ENCODE results near the gene CD59. TPM values are rescaled to one million over a fixed set of nuclear protein-coding genes. Genes with fewer than 3 reads are reported as not detected.

The CD59 gene
- total RNA-seq, 2 experiments from 2014 or later, result 33.7 to 35.1 TPM

DNA sequence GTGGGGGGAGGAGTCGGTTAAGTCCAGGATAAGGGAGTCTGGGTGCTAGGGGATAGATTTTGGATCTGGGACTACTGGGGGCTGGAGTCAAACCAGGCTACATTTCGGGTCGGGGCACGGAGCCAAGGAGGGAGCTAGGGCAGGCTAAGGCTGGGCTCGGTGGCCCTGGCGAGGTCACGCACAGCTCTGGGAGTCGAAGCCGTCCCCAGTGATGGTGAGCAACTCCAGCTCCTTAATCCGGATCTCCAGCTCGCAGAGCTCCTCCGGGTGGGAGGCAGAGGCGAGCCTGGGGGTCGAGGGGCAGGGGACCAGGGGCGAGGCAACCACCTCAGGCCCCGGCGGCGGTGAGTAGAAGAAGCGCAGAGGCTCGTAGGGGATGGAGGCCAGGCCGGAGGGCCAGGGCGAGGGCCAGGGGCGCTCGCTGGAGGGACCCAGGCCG is 36.1 kb downstream of the CD59 start:
- H3K4me3 Mint-ChIP-seq, result peak overlapping the region; percentile 48
- peaks cover 25% of the 10 kb centered on the region for H3K27me3 Mint-ChIP-seq (ENCODE audit: low read depth)
- peak overlapping the region; percentile 14 for H3K27ac Mint-ChIP-seq
- POLR2A ChIA-PET, result interaction anchor here (0.6 to 1.5 kb wide), 4 partner anchors 18 to 950 kb away, joined by 3 to 5 read pairs (median 3); partner anchors contain the start of gene CD59
- H3K9me3 Mint-ChIP-seq (ENCODE audit: insufficient read depth), result no peaks in the 10 kb centered on the region
- CTCF ChIA-PET, result interaction anchor here (1.7 to 3.5 kb wide), 3 partner anchors 16 to 43 kb away, joined by 4 to 19 read pairs (median 6); partner anchors contain the start of gene CD59
- DNase-seq (no peak), ATAC-seq (no peak)
- no peaks in the 10 kb centered on the region for H3K36me3 Mint-ChIP-seq (ENCODE audit: low read depth)
- peaks cover 24% of the 10 kb centered on the region for H3K4me1 Mint-ChIP-seq (ENCODE audit: low read depth)

DNA sequence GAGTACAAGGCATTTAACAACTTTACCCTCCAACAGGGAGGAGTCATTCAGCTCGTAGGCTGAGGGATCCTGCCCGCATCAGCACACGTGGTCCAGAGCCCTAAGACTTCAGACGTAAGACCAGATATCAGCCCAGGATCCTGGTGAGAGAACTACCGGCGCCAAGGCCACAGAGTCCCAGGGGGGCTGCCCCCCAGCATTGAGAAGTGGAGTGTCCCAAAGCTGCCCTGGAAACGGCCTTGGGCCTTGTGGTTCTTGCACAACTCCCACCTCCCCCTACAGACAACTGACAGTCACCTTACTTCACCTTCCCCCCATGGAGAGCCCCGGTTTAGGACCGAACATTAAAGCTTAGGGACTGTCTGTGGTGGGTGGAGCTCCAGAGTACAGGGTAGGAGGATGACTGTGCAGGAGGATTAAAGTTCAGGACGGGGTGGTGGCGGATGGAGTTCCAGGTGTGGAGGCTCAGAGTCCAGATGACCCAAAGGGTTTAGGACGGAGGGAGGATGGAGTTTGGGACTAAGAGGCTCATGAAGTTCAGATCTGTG is 36.6 kb downstream of the CD59 start:
- no peak for DNase-seq
- Mint-ChIP-seq H3K4me1 (ENCODE audit: low read depth) (peaks cover 24% of the 10 kb centered on the region), H3K4me3 (peak overlapping the region; percentile 48), H3K36me3 (ENCODE audit: low read depth) (no peaks in the 10 kb centered on the region), H3K27ac (peak overlapping the region; percentile 14), H3K27me3 (ENCODE audit: low read depth) (peaks cover 25% of the 10 kb centered on the region), H3K9me3 (ENCODE audit: insufficient read depth) (no peaks in the 10 kb centered on the region)
- CTCF ChIA-PET, result interaction anchor here (1.7 to 2.1 kb wide), 2 partner anchors 36 to 43 kb away, joined by 4 to 6 read pairs; partner anchors contain the start of gene CD59
- POLR2A ChIA-PET, result interaction anchor here (0.6 to 1.5 kb wide), 2 partner anchors 36 to 552 kb away, joined by 3 to 5 read pairs; partner anchors contain the start of gene CD59
- no peak for ATAC-seq

DNA sequence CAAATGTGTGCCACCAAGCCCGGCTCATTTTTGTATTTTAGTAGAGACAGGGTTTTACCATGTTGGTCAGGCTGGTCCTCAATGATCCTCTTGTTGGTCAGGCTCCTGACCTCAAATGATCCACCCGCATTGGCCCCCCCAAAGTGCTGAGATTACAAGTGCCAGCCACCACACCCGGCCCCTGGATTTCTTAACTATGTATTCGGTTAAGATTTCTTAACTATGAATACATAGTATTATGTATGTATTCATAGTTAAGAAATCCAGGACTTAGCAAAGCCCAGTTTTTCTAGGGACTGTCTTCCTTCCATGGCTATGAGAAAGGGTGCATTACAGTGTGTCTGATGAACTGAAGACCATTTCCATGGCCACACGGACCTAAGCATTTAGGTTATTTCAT is 37.3 kb downstream of the CD59 start:
- peaks cover 25% of the 10 kb centered on the region for H3K27me3 Mint-ChIP-seq (ENCODE audit: low read depth)
- H3K4me3 Mint-ChIP-seq, result no peak overlapping the region
- CTCF ChIA-PET, result no interaction called here
- DNase-seq (no peak), ATAC-seq (no peak)
- no peaks in the 10 kb centered on the region for H3K36me3 Mint-ChIP-seq (ENCODE audit: low read depth)
- POLR2A ChIA-PET, result no interaction called here
- H3K4me1 Mint-ChIP-seq (ENCODE audit: low read depth), result peaks cover 24% of the 10 kb centered on the region
- no peaks in the 10 kb centered on the region for H3K9me3 Mint-ChIP-seq (ENCODE audit: insufficient read depth)
- no peak overlapping the region for H3K27ac Mint-ChIP-seq

- ChIA-PET CTCF (interaction anchor here (0.6 kb wide), 1 partner anchor 67 kb away, joined by 4 read pairs; no protein-coding TSS in a partner anchor), POLR2A (no interaction called here)
- Mint-ChIP-seq H3K4me1 (ENCODE audit: low read depth) (peaks cover 24% of the 10 kb centered on the region), H3K36me3 (ENCODE audit: low read depth) (no peaks in the 10 kb centered on the region), H3K4me3 (no peak overlapping the region), H3K27ac (no peak overlapping the region), H3K9me3 (ENCODE audit: insufficient read depth) (no peaks in the 10 kb centered on the region), H3K27me3 (ENCODE audit: low read depth) (peaks cover 25% of the 10 kb centered on the region)
- DNase-seq, result no peak
- ATAC-seq, result no peak
Observed at GRCh38 chr11:33697997-33698396, 38.2 kb downstream of the CD59 start.

DNA sequence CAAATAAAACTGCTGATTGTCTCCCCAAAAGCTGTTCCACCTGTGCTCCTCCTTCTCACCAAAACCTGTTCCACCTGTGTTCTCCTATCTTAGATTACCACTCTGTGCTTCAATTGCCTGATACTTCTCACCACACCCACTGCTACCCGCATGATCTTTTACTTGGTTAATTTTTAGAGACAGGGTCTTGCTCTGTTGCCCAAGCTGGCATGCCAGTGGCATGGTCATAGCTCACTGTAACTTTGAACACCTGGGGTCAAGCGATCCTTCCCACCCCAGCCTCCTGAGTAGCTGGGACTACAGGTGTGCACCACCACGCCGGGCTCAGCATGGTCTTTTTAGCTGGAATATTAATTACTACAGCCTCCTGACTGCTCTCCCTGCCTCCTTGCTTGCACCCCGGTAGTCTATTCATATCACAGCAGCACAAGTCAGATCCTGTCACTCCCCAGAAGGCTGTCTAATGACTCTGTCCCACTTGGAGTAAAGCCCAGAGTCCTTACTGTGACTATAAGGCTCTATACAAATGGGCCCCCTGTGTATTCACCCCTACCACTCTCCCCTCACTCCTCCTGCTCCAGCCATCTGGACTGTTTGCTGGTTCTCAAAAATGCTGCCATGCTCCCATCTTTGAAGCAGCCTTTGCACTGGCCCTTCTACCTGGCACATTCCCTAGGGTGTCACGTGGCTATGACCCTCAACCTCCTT is 39.1 kb downstream of the CD59 start:
- DNase-seq (no peak), ATAC-seq (no peak)
- ChIA-PET POLR2A (no interaction called here), CTCF (no interaction called here)
- Mint-ChIP-seq H3K36me3 (ENCODE audit: low read depth) (no peaks in the 10 kb centered on the region), H3K27ac (no peak overlapping the region), H3K4me3 (no peak overlapping the region), H3K27me3 (ENCODE audit: low read depth) (peaks cover 23% of the 10 kb centered on the region), H3K9me3 (ENCODE audit: insufficient read depth) (no peaks in the 10 kb centered on the region), H3K4me1 (ENCODE audit: low read depth) (peaks cover 24% of the 10 kb centered on the region)

GRCh38 chr11:33696411-33696810 is 39.8 kb downstream of the CD59 start:
- peak; percentile 31 for DNase-seq
- Mint-ChIP-seq H3K36me3 (ENCODE audit: low read depth) (no peaks in the 10 kb centered on the region), H3K4me3 (no peak overlapping the region), H3K27me3 (ENCODE audit: low read depth) (peaks cover 23% of the 10 kb centered on the region), H3K27ac (no peak overlapping the region), H3K9me3 (ENCODE audit: insufficient read depth) (no peaks in the 10 kb centered on the region), H3K4me1 (ENCODE audit: low read depth) (peaks cover 21% of the 10 kb centered on the region)
- ChIA-PET CTCF (no interaction called here), POLR2A (no interaction called here)
- no peak for ATAC-seq

- peaks cover 14% of the 10 kb centered on the region for H3K4me1 Mint-ChIP-seq (ENCODE audit: low read depth)
- ATAC-seq, result no peak
- no peak for DNase-seq
- no peak overlapping the region for H3K27ac Mint-ChIP-seq
- ChIA-PET CTCF (interaction anchor here (1.9 kb wide), 1 partner anchor 47 kb away, joined by 6 read pairs; no protein-coding TSS in a partner anchor), POLR2A (no interaction called here)
- H3K4me3 Mint-ChIP-seq, result no peak overlapping the region
- H3K27me3 Mint-ChIP-seq (ENCODE audit: low read depth), result peaks cover 23% of the 10 kb centered on the region
- H3K9me3 Mint-ChIP-seq (ENCODE audit: insufficient read depth), result no peaks in the 10 kb centered on the region
- H3K36me3 Mint-ChIP-seq (ENCODE audit: low read depth), result no peaks in the 10 kb centered on the region
Observed at GRCh38 chr11:33695051-33695566, 41.1 kb downstream of the CD59 start.

DNA sequence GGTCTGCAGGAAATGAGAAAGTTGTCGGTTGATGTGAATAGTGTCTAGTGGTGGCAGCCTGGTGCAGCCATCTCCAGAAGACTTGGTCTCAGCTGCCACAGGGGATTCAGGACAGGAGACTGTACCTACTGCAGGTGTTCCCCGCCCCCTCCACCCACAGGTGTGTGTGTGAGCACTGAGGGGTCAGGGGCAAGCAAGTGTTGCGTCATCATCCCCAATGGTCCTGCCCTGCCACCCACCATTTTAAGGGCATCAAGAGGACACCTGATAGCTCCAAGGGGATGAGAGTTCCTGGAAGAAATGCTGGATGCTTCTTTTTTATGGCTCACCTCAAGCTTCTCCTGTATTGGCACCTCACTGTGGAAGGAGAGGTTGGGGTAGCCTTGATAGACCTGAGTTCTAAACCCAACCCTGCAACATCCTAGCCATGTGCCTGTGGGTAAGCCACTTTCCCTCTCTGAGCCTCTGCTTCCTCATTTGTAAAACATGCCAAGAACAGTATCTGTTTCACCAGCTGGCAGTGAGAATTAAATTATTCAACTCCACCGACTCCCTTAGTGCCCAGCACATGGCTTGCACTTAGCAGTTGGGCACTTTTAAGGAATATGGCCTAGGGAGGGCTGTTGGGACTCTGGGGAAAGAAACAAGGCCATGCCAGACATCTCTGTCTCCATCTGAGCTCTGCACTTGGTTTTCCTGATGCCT is 41.7 kb downstream of the CD59 start:
- Mint-ChIP-seq H3K36me3 (ENCODE audit: low read depth) (no peaks in the 10 kb centered on the region), H3K27ac (no peak overlapping the region), H3K9me3 (ENCODE audit: insufficient read depth) (no peaks in the 10 kb centered on the region), H3K4me1 (ENCODE audit: low read depth) (peaks cover 9% of the 10 kb centered on the region), H3K27me3 (ENCODE audit: low read depth) (peaks cover 23% of the 10 kb centered on the region), H3K4me3 (no peak overlapping the region)
- ATAC-seq (no peak), DNase-seq (no peak)
- CTCF ChIA-PET, result interaction anchor here (1.9 kb wide), 1 partner anchor 48 kb away, joined by 6 read pairs; no protein-coding TSS in a partner anchor
- POLR2A ChIA-PET, result no interaction called here

- no peak overlapping the region for H3K4me3 Mint-ChIP-seq
- peaks cover 15% of the 10 kb centered on the region for H3K27me3 Mint-ChIP-seq (ENCODE audit: low read depth)
- H3K36me3 Mint-ChIP-seq (ENCODE audit: low read depth), result no peaks in the 10 kb centered on the region
- ChIA-PET CTCF (no interaction called here), POLR2A (no interaction called here)
- no peak for ATAC-seq
- no peak for DNase-seq
- peaks cover 9% of the 10 kb centered on the region for H3K4me1 Mint-ChIP-seq (ENCODE audit: low read depth)
- H3K27ac Mint-ChIP-seq, result no peak overlapping the region
- no peaks in the 10 kb centered on the region for H3K9me3 Mint-ChIP-seq (ENCODE audit: insufficient read depth)
Observed at GRCh38 chr11:33692541-33692940, 43.7 kb downstream of the CD59 start.

- Mint-ChIP-seq H3K36me3 (ENCODE audit: low read depth) (no peaks in the 10 kb centered on the region), H3K4me1 (ENCODE audit: low read depth) (peaks cover 9% of the 10 kb centered on the region), H3K9me3 (ENCODE audit: insufficient read depth) (peaks cover 2% of the 10 kb centered on the region), H3K27ac (no peak overlapping the region), H3K27me3 (ENCODE audit: low read depth) (peaks cover 11% of the 10 kb centered on the region), H3K4me3 (no peak overlapping the region)
- ChIA-PET POLR2A (no interaction called here), CTCF (interaction anchor here (0.6 to 1.4 kb wide), 2 partner anchors 330 to 359 kb away, joined by 3 to 4 read pairs; no protein-coding TSS in a partner anchor)
- no peak for ATAC-seq
- no peak for DNase-seq
Observed at GRCh38 chr11:33692013-33692504, 44.2 kb downstream of the CD59 start.

DNA sequence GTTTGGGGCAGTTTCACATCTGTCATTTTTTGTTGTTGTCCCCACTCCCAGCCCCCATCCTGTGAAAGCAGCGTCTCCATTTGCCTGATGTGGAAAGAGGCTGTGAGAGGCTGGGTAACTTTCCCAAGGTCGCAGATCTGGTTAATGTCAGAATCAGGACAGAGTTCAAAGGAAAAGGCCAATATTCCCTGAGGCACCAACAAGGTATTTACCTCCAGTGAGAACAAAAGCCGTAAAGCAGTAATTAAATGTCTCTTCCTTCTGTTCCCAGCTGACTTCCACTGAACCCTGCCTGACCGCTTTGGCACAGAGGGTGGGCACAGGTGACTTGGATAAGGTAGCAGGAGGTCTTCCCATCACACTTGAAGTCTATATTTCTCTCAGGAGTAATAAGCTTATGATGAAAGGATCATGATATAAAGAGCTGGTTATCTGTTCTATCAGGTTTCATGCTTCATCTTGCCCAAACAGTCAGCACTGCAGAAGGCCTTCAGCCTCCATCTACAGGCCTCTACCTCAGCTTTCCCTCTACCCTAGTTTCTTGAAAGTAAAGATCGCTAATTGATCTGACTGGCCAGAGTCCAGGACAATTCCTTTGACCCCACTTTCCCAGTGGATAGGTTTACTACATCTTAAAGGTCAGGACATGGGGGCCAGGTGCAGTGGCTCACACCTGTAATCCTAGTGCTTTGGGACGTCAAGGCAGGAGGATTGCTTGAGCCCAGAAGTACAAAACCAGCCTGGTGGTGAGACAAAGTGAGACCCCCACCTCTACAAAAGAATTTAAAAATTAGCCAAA is 45.0 kb downstream of the CD59 start:
- H3K4me1 Mint-ChIP-seq (ENCODE audit: low read depth), result peaks cover 2% of the 10 kb centered on the region
- peaks cover 2% of the 10 kb centered on the region for H3K9me3 Mint-ChIP-seq (ENCODE audit: insufficient read depth)
- ATAC-seq (no peak), DNase-seq (no peak)
- ChIA-PET POLR2A (no interaction called here), CTCF (interaction anchor here (0.6 to 1.4 kb wide), 2 partner anchors 329 to 360 kb away, joined by 3 to 4 read pairs; no protein-coding TSS in a partner anchor)
- H3K36me3 Mint-ChIP-seq (ENCODE audit: low read depth), result no peaks in the 10 kb centered on the region
- H3K4me3 Mint-ChIP-seq, result no peak overlapping the region
- peaks cover 4% of the 10 kb centered on the region for H3K27me3 Mint-ChIP-seq (ENCODE audit: low read depth)
- H3K27ac Mint-ChIP-seq, result no peak overlapping the region

All from activated CD8-positive, alpha-beta T cell treated with anti-CD3 and anti-CD28 coated beads, Interleukin-2, amount 10 ng/mL, durations not matched to agents 7 days and 5 days (primary cell).